GM12864 (cell line): ENCODE measurements around the gene CT47C1.

ENCODE experiments used
- DNase-seq: peaks from one replicate; pipeline ENCODE4 v3.0.0-alpha.2; 2011; ENCODE audit warnings: low read depth
- H3K4me3 ChIP-seq: 2 replicates; pipeline ENCODE4 v1.5.1; 2011; ENCODE audit warnings: mild to moderate bottlenecking, low read depth, low read length, control low read depth
- TF ChIP-seq, protein P1 (sequence below): IDR thresholded peaks from 2 replicates; pipeline ENCODE4 v1.5.1; 2011; ENCODE audit warnings: low read depth, mild to moderate bottlenecking, moderate library complexity, low read length, control low read depth, inconsistent platforms; ENCODE audit errors: missing control alignments

The CT47C1 gene

DNA sequence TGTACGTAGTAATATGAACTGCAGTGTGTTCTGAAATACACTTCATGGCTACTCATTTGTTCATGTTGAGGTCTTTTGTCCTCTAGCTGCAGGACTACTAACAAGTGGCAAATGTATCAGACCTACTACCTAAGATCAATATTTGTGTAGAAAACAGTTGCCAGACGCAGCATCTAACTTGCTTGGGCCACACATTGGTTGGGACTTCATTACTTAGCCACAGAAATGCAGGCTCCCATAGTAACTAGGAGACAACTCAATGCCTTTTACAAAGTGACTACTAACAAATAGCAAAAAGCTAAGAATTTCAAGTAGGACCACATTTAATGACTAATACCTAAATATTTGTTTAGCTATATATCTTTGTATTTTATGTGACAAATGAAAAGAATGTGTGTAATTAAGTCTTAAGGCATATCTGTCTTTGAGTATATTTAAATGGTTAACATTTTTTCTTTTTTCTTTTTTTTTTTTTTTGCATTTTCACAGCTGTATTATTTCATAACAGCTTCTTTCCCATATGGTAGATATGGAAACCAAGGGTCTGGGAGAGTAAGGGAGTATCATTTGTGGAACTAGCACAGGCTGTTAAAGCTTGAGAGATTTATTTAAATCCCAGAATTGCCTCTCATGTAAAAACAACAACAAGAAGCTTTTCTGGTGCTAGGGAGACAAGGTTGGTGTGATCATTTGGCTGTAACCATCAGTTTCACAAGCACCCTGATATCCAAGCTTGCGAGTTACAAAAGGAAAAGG is 2.7 kb downstream of the CT47C1 start:
- TF ChIP-seq, protein P1, sequence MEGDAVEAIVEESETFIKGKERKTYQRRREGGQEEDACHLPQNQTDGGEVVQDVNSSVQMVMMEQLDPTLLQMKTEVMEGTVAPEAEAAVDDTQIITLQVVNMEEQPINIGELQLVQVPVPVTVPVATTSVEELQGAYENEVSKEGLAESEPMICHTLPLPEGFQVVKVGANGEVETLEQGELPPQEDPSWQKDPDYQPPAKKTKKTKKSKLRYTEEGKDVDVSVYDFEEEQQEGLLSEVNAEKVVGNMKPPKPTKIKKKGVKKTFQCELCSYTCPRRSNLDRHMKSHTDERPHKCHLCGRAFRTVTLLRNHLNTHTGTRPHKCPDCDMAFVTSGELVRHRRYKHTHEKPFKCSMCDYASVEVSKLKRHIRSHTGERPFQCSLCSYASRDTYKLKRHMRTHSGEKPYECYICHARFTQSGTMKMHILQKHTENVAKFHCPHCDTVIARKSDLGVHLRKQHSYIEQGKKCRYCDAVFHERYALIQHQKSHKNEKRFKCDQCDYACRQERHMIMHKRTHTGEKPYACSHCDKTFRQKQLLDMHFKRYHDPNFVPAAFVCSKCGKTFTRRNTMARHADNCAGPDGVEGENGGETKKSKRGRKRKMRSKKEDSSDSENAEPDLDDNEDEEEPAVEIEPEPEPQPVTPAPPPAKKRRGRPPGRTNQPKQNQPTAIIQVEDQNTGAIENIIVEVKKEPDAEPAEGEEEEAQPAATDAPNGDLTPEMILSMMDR, result no peak
- no peak for DNase-seq
- no peak overlapping the region for H3K4me3 ChIP-seq

GRCh38 chrX:119082278-119082677 is 9.5 kb downstream of the CT47C1 start:
- DNase-seq, result no peak

DNA sequence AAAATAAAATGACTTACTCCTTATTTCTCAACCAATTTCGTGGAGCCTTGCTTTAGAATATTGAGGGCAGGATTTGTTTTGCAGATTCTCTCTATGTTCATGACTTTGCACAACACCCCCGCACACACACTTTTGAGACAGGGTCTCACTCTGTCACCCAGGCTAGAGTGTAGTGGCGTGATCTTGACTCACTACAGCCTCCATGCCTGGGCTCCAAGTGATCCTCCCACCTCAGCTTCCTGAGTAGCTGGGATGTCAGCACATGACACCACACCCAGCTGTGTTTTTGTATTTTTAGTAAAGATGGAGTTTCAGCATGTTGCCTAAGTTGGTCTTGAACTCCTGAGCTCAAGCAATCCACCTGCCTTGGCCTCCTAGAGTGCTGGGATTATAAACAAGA is 12.0 kb downstream of the CT47C1 start:
- no peak for DNase-seq
- TF ChIP-seq, protein P1, result no peak
- no peak overlapping the region for H3K4me3 ChIP-seq

More at GRCh38 chrX:119082278-119082677, 9.5 kb downstream of the CT47C1 start:
- TF ChIP-seq, protein P1, result no peak
- H3K4me3 ChIP-seq, result no peak overlapping the region

GRCh38 chrX:119087121-119087520 is 14.3 kb downstream of the CT47C1 start:
- no peak overlapping the region for H3K4me3 ChIP-seq
- TF ChIP-seq, protein P1, result no peak
- DNase-seq, result no peak

DNA sequence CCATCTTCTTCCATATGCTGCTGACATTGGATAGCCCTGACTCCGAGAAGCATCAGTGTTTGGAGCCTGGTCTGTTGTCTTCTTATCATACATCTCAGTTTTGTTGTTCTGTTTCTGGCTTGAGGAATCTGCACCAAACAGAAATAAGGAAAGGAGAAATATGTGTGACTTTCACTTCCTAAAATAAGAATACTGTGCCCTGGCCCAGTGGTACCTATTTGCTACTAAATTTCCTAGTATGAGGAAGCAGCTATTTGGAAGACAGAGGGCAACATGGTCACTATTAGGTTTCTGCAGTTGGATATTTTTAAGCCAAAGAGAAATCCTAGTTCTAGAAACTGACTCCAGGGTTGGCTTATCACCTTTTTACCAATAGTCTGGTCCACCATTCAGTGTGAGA is 16.8 kb downstream of the CT47C1 start:
- DNase-seq, result no peak
- no peak overlapping the region for H3K4me3 ChIP-seq
- TF ChIP-seq, protein P1, result no peak

GRCh38 chrX:119090627-119091026 is 17.8 kb downstream of the CT47C1 start:
- no peak for DNase-seq
- TF ChIP-seq, protein P1, result no peak

More at GRCh38 chrX:119090627-119091026, 17.8 kb downstream of the CT47C1 start:
- H3K4me3 ChIP-seq, result no peak overlapping the region
